RKO (cell line): Measurements from ENCODE around the gene TCF7L1.
A peak's percentile ranks its signal among the peaks of the same experiment; 100 is the strongest.
"Not testable (repeated sequence)": the region's sequence is repeated elsewhere in the genome, so short reads cannot be mapped to it uniquely, and the experiment has no call there.

Experiments
- DNase-seq: peaks from one replicate; pipeline ENCODE4 v3.0.0-alpha.2; 2016; ENCODE audit warnings: low spot score

TCF7L1 gene

GRCh38 chr2:85282914-85283313 is 149.7 kb downstream of the TCF7L1 start:
- DNase-seq = no peak

- no peak for DNase-seq
These were observed 150.4 kb downstream of the TCF7L1 start for GRCh38 chr2:85283641-85284040.

GRCh38 chr2:85286918-85287317 is 153.7 kb downstream of the TCF7L1 start:
- no peak for DNase-seq

GRCh38 chr2:85287721-85288120 is 154.5 kb downstream of the TCF7L1 start:
- no peak for DNase-seq

DNA sequence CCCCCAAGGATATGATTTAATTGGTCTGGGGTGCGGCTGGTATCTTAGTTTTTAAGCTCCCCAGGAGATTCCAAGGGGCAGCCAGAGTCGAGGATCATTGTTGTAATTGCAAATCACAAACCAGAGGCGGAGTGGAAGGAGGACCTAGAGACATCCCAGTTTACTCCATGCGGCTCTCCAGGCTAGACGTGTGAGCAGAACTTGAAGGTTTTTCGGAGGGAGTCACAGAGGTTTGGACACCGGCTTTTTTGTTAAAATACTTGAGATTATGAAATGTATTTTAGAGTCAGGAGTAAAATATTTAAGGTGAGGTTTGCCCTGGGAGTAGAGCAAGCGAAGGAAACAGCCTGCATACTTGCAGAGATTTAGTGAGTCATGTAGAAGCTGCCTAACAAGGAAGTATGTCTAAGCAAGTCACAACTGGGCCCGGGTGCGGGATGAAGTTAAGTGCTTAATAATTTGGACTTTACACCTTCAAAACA is 155.1 kb downstream of the TCF7L1 start:
- peak; percentile 45 for DNase-seq

DNA sequence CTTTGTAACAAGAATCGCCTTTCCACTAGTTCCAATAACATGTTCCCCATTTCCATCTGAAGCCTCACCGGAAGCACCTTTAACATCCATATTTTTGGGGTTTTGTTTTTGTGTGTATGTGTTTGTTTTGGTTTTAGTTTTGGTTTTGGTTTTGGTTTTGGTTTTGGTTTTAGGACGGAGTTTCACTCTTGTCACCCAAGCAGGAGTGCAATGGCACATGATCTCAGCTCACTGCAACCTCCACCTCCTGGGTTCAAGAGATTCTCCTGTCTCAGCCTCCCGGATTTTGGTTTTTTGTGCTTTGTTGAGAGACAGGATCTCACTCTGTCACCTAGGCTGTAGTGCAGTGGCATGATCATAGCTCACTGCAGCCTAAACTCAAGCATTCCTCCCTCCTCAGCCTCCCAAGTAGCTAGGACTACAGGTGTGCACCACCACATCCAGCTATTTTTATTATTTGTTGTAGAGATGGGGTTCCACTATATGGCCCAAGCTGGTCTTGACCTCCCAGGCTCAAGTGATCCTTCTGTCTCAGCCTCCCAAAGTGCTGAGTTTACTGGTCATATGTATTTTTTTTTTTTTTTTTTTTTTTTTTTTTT is 158.3 kb downstream of the TCF7L1 start:
- no peak for DNase-seq

DNA sequence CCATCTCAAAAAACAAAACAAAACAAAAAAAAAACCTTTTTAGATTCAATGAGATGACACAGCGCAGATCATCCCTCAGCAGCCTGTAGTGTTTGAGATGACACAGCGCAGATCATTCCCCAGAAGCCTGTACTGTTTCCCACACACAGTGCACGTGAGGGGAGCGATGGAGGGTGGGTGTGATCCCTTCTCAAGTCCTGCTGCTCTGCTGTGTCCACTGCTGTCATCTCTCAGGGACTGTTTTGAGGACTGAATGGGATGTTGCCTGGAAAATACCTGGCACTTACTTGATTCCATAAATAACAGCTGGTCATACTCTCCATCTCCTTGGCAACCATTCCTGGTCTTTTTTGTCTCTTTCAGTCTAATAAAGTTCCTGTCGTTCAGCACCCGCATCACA is 168.9 kb downstream of the TCF7L1 start:
- no peak for DNase-seq

GRCh38 chr2:85303780-85304531 is 170.8 kb downstream of the TCF7L1 start:
- DNase-seq = no peak

DNA sequence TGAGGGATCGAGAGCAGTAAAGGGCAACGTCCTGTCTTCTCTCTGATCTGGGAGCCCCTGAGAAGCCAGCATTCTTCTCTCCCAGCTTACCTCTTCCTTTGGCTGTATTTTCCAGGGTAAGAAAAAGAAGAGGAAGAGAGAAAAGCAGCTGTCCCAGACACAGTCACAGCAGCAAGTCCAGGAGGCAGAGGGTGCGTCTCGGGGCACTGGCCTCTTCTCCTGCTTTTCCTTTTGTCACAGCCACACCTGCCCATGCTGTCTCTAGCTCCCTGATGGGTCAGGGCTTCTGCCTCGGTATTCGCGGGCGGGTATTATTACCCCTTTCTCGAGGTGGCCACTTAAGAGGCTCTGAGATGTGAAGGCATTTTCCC is 174.3 kb downstream of the TCF7L1 start:
- DNase-seq = no peak

DNA sequence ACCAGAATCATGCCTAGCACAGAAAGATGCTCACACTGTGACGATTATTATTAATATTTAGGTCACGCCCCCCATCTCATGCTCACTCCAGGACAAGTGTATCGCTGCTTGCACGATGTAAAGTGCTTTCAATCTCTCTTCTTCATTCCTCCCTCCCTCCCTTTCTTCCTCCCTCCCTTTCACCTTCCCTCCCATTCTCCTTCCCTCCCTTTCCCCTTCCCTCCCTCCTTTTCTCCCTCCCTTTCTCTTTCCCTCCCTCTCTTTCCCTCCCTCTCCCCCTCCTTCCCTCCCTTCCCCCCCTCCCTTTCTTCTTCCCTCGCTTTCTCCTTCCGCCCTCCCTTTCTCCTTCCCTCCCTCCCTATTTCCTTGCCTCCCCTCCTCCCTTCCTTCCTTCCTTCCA is 175.0 kb downstream of the TCF7L1 start:
- no peak for DNase-seq

DNA sequence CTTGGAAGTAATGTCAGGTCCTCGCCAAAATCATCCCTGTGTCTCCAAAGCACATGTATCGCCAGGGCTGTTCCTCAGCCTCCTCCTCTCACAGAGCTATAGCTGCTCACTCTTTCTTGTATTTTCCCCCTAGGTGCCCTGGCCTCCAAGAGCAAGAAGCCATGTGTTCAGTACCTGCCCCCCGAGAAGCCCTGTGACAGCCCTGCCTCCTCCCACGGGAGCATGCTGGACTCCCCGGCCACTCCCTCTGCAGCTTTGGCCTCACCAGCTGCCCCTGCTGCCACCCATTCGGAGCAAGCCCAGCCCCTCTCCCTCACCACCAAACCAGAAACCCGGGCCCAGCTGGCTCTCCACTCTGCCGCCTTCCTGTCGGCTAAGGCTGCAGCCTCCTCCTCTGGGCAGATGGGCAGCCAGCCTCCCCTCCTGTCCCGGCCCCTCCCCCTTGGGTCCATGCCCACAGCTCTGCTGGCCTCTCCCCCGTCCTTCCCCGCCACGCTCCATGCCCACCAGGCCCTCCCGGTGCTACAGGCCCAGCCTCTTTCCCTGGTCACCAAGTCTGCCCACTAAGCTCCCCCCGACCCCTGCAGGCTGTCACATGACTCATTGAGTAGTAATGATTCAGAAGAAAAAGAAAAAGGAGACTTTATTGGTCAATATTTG is 175.8 kb downstream of the TCF7L1 start:
- no peak for DNase-seq

GRCh38 chr2:85309699-85310321 is 176.6 kb downstream of the TCF7L1 start:
- DNase-seq = no peak

GRCh38 chr2:85310330-85310729 is 177.1 kb downstream of the TCF7L1 start:
- no peak for DNase-seq

DNA sequence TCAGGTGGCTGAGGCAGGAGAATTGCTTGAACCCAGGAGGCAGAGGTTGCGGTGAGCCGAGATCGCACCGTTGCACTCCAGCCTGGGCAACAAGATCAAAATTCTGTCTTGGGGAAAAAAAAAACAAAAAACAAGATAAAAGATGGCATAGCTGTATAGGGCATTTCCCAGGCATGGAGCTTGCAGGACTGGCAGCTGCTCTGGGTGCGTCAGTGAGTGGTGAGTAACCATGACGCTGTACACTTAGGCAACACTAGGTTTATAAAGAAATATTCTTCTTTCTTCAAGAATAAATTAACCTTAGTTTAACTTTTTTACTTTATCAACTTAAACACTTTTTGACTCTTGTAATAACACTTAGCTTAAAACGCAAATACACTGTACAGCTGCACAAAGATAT is 179.2 kb downstream of the TCF7L1 start:
- peak; percentile 79 for DNase-seq

DNA sequence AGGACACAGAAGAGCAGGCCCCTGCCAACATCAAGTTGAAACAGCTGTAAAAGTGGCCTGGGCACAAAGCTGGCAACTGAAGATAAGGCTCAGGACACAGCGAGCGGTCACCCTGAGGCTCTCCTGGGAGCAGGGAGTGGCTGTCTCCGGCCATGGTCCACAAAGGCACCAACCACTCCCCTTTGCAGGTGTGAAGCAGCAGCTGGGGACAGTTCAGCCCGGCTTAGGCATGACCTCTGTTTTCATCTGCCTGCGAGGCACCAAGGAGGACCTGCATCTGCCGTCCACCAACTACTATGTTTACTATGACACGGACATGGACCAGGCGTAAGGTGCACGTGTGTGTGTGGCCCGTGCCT is 181.7 kb downstream of the TCF7L1 start:
- no peak for DNase-seq

DNA sequence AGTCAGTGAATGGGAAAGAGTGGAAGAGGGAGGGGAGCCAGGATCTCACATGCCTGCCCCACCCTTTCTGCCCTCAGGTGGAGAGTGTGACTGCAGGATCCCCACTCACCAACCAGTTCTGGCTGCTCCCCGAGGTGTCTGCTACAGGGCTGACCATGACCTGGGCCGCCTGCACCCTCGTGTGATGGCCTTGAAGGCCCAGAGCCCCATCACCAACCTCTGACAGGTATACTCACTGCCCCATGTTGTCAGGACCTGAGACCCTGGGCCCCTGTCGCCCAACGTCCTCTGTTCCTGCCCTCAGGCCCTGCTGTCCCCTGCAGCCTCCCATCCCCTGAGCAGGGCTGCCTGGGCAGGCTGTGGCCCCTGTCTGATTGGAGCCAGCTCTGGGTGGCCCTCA is 182.7 kb downstream of the TCF7L1 start:
- DNase-seq = not testable (repeated sequence)

GRCh38 chr2:85318222-85319074 is 185.3 kb downstream of the TCF7L1 start:
- peak; percentile 41 for DNase-seq

DNA sequence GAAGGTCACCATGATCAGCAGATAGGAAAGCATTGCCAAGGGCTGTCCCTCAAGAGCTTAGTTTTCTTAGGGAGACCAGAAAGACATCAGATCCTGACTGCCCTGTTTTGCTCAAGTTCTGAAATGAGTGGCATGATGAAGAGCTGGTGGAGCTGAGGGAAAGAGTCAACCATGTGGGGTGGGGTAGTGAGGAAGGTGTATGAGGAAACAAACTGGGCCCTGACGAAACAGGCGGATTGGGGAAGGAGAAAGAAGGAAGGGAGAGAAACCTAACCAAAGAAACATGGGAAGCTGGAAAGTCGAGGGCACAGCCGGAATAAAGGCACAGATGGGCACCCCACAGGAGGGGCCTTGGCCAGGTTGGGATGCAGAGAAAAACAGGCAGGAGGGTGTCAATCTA is 186.6 kb downstream of the TCF7L1 start:
- DNase-seq = no peak

- no peak for DNase-seq
These were observed 190.3 kb downstream of the TCF7L1 start for GRCh38 chr2:85323351-85323987.

GRCh38 chr2:85323988-85324367 is 190.8 kb downstream of the TCF7L1 start:
- DNase-seq = not testable (repeated sequence)

GRCh38 chr2:85324639-85325465 is 191.7 kb downstream of the TCF7L1 start:
- peak; percentile 11 for DNase-seq
